A549 (cell line): ENCODE results near the gene MYOG. TPM values are rescaled to one million over a fixed set of nuclear protein-coding genes. Genes with fewer than 3 reads are reported as not detected.

Experiments
- ATAC-seq, 2 experiments: fragments of 200-7000 bp in 1 of 2; fragments of >200 bp in 1 of 2; cut with Nextera tagmentation in 1 of 2; cut with Tn5 transposase in 1 of 2; 3 replicates each; pipeline versions ENCODE4 v1.8.0 to v1.9.1; 2018 to 2020; ENCODE audit warnings: mild to moderate bottlenecking in 1 of 2, moderate library complexity in 1 of 2
- CTCF ChIA-PET: fragments of 300-600 bp; sonication (Branson Sonifier 250); formaldehyde crosslinking; extraction: SDS; loops from one replicate; lab custom pipeline; 2021; ENCODE audit warnings: antibody characterized with exemption, inconsistent platforms; lab: Yijun Ruan, JAX
- POLR2A ChIA-PET: fragments of 350-600 bp; formaldehyde crosslinking; extraction: SDS; loops from one replicate; lab custom pipeline; 2021; ENCODE audit warnings: antibody characterized with exemption, inconsistent platforms; lab: Yijun Ruan, JAX
- DNase-seq, 2 experiments: peaks; one replicate each; pipeline versions ENCODE4 v3.0.0 to v3.0.0-alpha.2; 2011 to 2016; ENCODE audit warnings: low read depth in 1 of 2, low spot score in 1 of 2
- FAIRE-seq: peaks from 2 replicates; lab custom pipeline; 2011; peaks lifted over from hg19 to GRCh38; lab: Jason Lieb, UNC
- H3K27ac ChIP-seq, 2 experiments: fragments of >200 bp; sonication (Bioruptor Twin); formaldehyde crosslinking; 3 replicates each; pipeline ENCODE4 v1.5.1; 2016 to 2017
- H3K4me1 ChIP-seq: fragments of >200 bp; sonication (Bioruptor Twin); formaldehyde crosslinking; 3 replicates; pipeline ENCODE4 v1.6.1; 2016
- H3K4me2 ChIP-seq: fragments of >200 bp; sonication (Bioruptor Twin); formaldehyde crosslinking; 3 replicates; pipeline ENCODE4 v1.6.1; 2016
- H3K4me3 ChIP-seq: fragments of >200 bp; sonication (Bioruptor Twin); formaldehyde crosslinking; 3 replicates; pipeline ENCODE4 v1.5.1; 2016
- H3K9me3 ChIP-seq: fragments of >200 bp; sonication (Bioruptor Twin); formaldehyde crosslinking; 3 replicates; pipeline ENCODE4 v1.6.1; 2016
- BHLHE40 ChIP-seq: IDR thresholded peaks from 2 replicates; pipeline ENCODE4 v1.6.1; 2012; ENCODE audit warnings: low read depth, low read length, inconsistent platforms
- CBX8 ChIP-seq: fragments of 200-600 bp; sonication (generic); IDR thresholded peaks from 2 replicates; pipeline ENCODE4 v1.6.1; 2016
- EHMT2 ChIP-seq: fragments of 200-600 bp; sonication (generic); IDR thresholded peaks from 2 replicates; pipeline ENCODE4 v1.6.1; 2016; ENCODE audit warnings: antibody characterized with exemption, low read depth, mild to moderate bottlenecking, moderate library complexity
- EP300 ChIP-seq, 2 experiments: fragments of >200 bp; sonication (Bioruptor Twin); formaldehyde crosslinking; IDR thresholded peaks; 2 replicates in 1 of 2; 3 replicates in 1 of 2; pipeline ENCODE4 v1.6.1; 2016 to 2017
- FOSL2 ChIP-seq, 2 experiments: fragments of 450-650 bp in 1 of 2; fragments of >200 bp in 1 of 2; sonication (Bioruptor Twin) in 1 of 2; formaldehyde crosslinking; IDR thresholded peaks; 2 replicates each; pipeline versions ENCODE4 v1.5.0 to v1.6.1; 2016 to 2020; ENCODE audit warnings: mild to moderate bottlenecking in 1 of 2, moderate library complexity in 1 of 2
- FOXS1 ChIP-seq: fragments of 250-450 bp; sonication (Bioruptor Pico); IDR thresholded peaks from 2 replicates; pipeline ENCODE4 v1.5.0; 2020; ENCODE audit warnings: mild to moderate bottlenecking, moderate library complexity
- GATA3 ChIP-seq: IDR thresholded peaks from 2 replicates; pipeline ENCODE4 v1.6.1; 2012; ENCODE audit warnings: borderline replicate concordance
- HOXB13 ChIP-seq: fragments of 250-450 bp; sonication (Bioruptor Pico); IDR thresholded peaks from 2 replicates; pipeline ENCODE4 v1.5.0; 2020; ENCODE audit warnings: low read depth, mild to moderate bottlenecking, moderate library complexity
- KDM5A ChIP-seq: fragments of 200-600 bp; sonication (generic); IDR thresholded peaks from 2 replicates; pipeline ENCODE4 v1.6.1; 2016; ENCODE audit warnings: antibody characterized with exemption, mild to moderate bottlenecking
- MYC ChIP-seq: IDR thresholded peaks from 2 replicates; pipeline ENCODE4 v1.6.1; 2012; ENCODE audit warnings: mild to moderate bottlenecking, inconsistent platforms, low read length, improper control_type of control experiment, borderline replicate concordance
- NFE2L2 ChIP-seq: fragments of 150-350 bp; conservative IDR thresholded peaks from 2 replicates; pipeline ENCODE4 v1.6.1; 2014; ENCODE audit warnings: low read length
- PBX3 ChIP-seq: IDR thresholded peaks from 2 replicates; pipeline ENCODE4 v1.6.1; 2012
- POLR2AphosphoS2 ChIP-seq: conservative IDR thresholded peaks from 2 replicates; pipeline ENCODE4 v1.6.1; 2012; ENCODE audit warnings: low read length, improper control_type of control experiment, inconsistent platforms
- RAD21 ChIP-seq, 2 experiments: fragments of >200 bp in 1 of 2; sonication (Bioruptor Twin) in 1 of 2; formaldehyde crosslinking in 1 of 2; IDR thresholded peaks in 1 of 2; conservative IDR thresholded peaks in 1 of 2; 2 replicates in 1 of 2; 3 replicates in 1 of 2; pipeline ENCODE4 v1.6.1; 2012 to 2018; ENCODE audit warnings: inconsistent platforms in 1 of 2
- SMC3 ChIP-seq: fragments of >200 bp; sonication (Bioruptor Twin); formaldehyde crosslinking; IDR thresholded peaks from 3 replicates; pipeline ENCODE4 v1.6.1; 2018; ENCODE audit warnings: inconsistent platforms
- TP53 ChIP-seq: fragments of 250-450 bp; sonication (Bioruptor Pico); IDR thresholded peaks from 2 replicates; pipeline ENCODE4 v1.5.0; 2021; ENCODE audit warnings: mild to moderate bottlenecking, moderate library complexity
- ZNF302 ChIP-seq: fragments of 250-450 bp; sonication (Bioruptor Pico); IDR thresholded peaks from 2 replicates; pipeline ENCODE4 v1.9.0; 2021; ENCODE audit warnings: inconsistent platforms, mild to moderate bottlenecking, moderate library complexity
- ZSCAN20 ChIP-seq: fragments of 250-450 bp; sonication (Bioruptor Pico); IDR thresholded peaks from 2 replicates; pipeline ENCODE4 v1.8.0; 2022; ENCODE audit warnings: mild to moderate bottlenecking, moderate library complexity
- WGBS: methylation state at CpG from one replicate; pipeline ENCODE4 v1.1.6; 2017; ENCODE audit errors: missing lambda C conversion rate; 5-methylcytosine and 5-hydroxymethylcytosine counted together
- polyA plus RNA-seq, 4 experiments: library from polyadenylated mRNA; depleted of rRNA in 3 of 4; stranded (reverse); fragments of >200 nt; fragmentation: RNase III in 1 of 4; extraction: RNeasy Plus Mini Kit Qiagen cat#74134 plus additional on column Dnase treatment in 1 of 4; gene quantifications; 2 replicates in 3 of 4; 3 replicates in 1 of 4; pipeline ENCODE4 v1.2.3, GENCODE V29; 2011 to 2017
- TF ChIP-seq, protein P1 (sequence below): IDR thresholded peaks from 2 replicates; pipeline ENCODE4 v1.6.1; 2012; ENCODE audit warnings: low read depth, borderline replicate concordance
- TF ChIP-seq, protein P2 (sequence below): fragments of 150-350 bp; IDR thresholded peaks from 2 replicates; pipeline ENCODE4 v1.6.1; 2014; ENCODE audit warnings: low read depth, mild to moderate bottlenecking, low read length
- TF ChIP-seq, protein P3 (sequence below): fragments of 250-450 bp; sonication (Bioruptor Pico); IDR thresholded peaks from 2 replicates; pipeline ENCODE4 v1.5.0; 2021; ENCODE audit warnings: mild to moderate bottlenecking, moderate library complexity, borderline replicate concordance
- TF ChIP-seq, protein P4 (sequence below): fragments of >200 bp; sonication (Bioruptor Twin); formaldehyde crosslinking; IDR thresholded peaks from 2 replicates; pipeline ENCODE4 v1.6.1; 2016

The MYOG gene
- polyA plus RNA-seq, 2 of the 4 experiments (the other 2 are of a cell fraction) = not detected

GRCh38 chr1:203083463-203083921 is 2.3 kb downstream of the MYOG start (continued):
- TF ChIP-seq, protein P1, sequence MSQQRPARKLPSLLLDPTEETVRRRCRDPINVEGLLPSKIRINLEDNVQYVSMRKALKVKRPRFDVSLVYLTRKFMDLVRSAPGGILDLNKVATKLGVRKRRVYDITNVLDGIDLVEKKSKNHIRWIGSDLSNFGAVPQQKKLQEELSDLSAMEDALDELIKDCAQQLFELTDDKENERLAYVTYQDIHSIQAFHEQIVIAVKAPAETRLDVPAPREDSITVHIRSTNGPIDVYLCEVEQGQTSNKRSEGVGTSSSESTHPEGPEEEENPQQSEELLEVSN = no peak
- no peak for TF ChIP-seq TP53
- TF ChIP-seq, all 56 proteins: peak for 0

- POLR2A ChIA-PET = no interaction called here
- Histone ChIP-seq H3K9me3 (no peaks in the 10 kb centered on the region), H3K27ac (no peak overlapping the region), H3K4me1 (0 out of 3 replicates have a peak, but pooled peaks cover 7% of the 10 kb centered on the region), H3K4me2 (no peak overlapping the region), H3K4me3 (no peak overlapping the region)
- no peak for TF ChIP-seq GATA3
- TF ChIP-seq FOSL2 (IDR thresholded peaks at IDR 0.05) = no peak
- no peak for TF ChIP-seq FOSL2 (CRISPR knock-in tag; IDR thresholded peaks at IDR 0.05)
- no peak for TF ChIP-seq SMC3
- TF ChIP-seq EP300 (IDR thresholded peaks at IDR 0.05) = no peak
- TF ChIP-seq HOXB13 (CRISPR knock-in tag) = no peak
- TF ChIP-seq ZSCAN20 (CRISPR knock-in tag) = no peak
- TF ChIP-seq, protein P2, sequence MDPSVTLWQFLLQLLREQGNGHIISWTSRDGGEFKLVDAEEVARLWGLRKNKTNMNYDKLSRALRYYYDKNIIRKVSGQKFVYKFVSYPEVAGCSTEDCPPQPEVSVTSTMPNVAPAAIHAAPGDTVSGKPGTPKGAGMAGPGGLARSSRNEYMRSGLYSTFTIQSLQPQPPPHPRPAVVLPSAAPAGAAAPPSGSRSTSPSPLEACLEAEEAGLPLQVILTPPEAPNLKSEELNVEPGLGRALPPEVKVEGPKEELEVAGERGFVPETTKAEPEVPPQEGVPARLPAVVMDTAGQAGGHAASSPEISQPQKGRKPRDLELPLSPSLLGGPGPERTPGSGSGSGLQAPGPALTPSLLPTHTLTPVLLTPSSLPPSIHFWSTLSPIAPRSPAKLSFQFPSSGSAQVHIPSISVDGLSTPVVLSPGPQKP = no peak
- TF ChIP-seq, protein P3, sequence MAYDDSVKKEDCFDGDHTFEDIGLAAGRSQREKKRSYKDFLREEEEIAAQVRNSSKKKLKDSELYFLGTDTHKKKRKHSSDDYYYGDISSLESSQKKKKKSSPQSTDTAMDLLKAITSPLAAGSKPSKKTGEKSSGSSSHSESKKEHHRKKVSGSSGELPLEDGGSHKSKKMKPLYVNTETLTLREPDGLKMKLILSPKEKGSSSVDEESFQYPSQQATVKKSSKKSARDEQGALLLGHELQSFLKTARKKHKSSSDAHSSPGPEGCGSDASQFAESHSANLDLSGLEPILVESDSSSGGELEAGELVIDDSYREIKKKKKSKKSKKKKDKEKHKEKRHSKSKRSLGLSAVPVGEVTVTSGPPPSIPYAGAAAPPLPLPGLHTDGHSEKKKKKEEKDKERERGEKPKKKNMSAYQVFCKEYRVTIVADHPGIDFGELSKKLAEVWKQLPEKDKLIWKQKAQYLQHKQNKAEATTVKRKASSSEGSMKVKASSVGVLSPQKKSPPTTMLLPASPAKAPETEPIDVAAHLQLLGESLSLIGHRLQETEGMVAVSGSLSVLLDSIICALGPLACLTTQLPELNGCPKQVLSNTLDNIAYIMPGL (CRISPR knock-in tag) = no peak
- no peak for TF ChIP-seq POLR2AphosphoS2
- no peak for TF ChIP-seq RAD21 (conservative IDR thresholded peaks at IDR 0.05 in 1 of 2, IDR thresholded peaks at IDR 0.05 in 1 of 2)
- TF ChIP-seq TP53 = no peak
- TF ChIP-seq BHLHE40 = no peak
- no peak for FAIRE-seq
- CTCF ChIA-PET = interaction anchor here (0.7 to 3.8 kb wide), 9 partner anchors 10 to 186 kb away, joined by 3 to 28 read pairs (median 3); no protein-coding TSS in a partner anchor
- ATAC-seq = no peak
- no peak for DNase-seq
- 67% methylated on average over 11 of the region's 11 CpGs for WGBS
These were observed 3.0 kb downstream of the MYOG start for GRCh38 chr1:203082571-203083462.

DNA sequence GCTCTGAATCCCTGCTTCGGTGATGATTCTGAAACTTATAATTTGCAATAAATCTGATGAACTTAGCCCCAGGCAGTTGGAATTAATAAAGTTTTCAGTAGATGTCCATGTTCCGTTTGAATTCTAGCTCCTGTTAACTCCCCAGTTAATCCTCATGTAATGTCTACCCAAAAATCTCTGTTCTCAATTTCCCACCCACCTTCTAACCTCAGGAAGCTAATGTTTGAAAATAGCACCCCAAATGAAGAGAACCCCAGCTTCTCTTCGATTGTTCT is 3.6 kb downstream of the MYOG start:
- no peak overlapping the region for H3K4me3 ChIP-seq
- no peak overlapping the region for H3K27ac ChIP-seq
- ATAC-seq (no peak), FAIRE-seq (no peak), DNase-seq (no peak)
- TF ChIP-seq POLR2AphosphoS2 (no peak), EHMT2 (no peak), FOXS1 (CRISPR knock-in tag) (no peak), PBX3 (no peak), KDM5A (no peak), MYC (no peak), CBX8 (no peak), RAD21 (conservative IDR thresholded peaks at IDR 0.05 in 1 of 2, IDR thresholded peaks at IDR 0.05 in 1 of 2) (no peak), ZNF302 (CRISPR knock-in tag) (no peak), NFE2L2 (no peak)
- TF ChIP-seq, protein P4, sequence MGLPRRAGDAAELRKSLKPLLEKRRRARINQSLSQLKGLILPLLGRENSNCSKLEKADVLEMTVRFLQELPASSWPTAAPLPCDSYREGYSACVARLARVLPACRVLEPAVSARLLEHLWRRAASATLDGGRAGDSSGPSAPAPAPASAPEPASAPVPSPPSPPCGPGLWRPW = no peak
- H3K4me2 ChIP-seq = no peak overlapping the region
- no peaks in the 10 kb centered on the region for H3K9me3 ChIP-seq
- ChIA-PET CTCF (interaction anchor here (1.0 to 3.8 kb wide), 3 partner anchors 16 to 186 kb away, joined by 3 to 28 read pairs (median 3); no protein-coding TSS in a partner anchor), POLR2A (no interaction called here)
- H3K4me1 ChIP-seq = 0 out of 3 replicates have a peak, but pooled peaks cover 7% of the 10 kb centered on the region
- WGBS = 64% methylated on average over 3 of the region's 3 CpGs
